Lung (tissue), 12 donors: ENCODE data around the gene CTAG1B. TPM values are rescaled to one million over a fixed set of nuclear protein-coding genes. Genes with fewer than 3 reads are reported as not detected.
A peak's percentile ranks its signal among the peaks of the same experiment; 100 is the strongest.

ENCODE experiments used
- ATAC-seq: fragments of 200-7000 bp; cut with Tn5 transposase; one replicate; pipeline ENCODE4 v1.9.1; 2020; ENCODE audit warnings: moderate number of reproducible peaks; ENCODE audit not compliant: insufficient read depth, low FRiP score
- DNase-seq, 3 donors: peaks; one replicate each; pipeline ENCODE4 v3.0.0-alpha.2; 2013 to 2017
- H3K27ac ChIP-seq, 2 donors: one replicate each; pipeline ENCODE4 v1.5.1; 2013; ENCODE audit warnings: mild to moderate bottlenecking in 2 of 2, moderate library complexity in 2 of 2, control low read depth in 1 of 2, inconsistent platforms in 1 of 2, low read depth in 1 of 2, low read length in 1 of 2
- H3K27me3 ChIP-seq, 3 donors: one replicate each; pipeline ENCODE4 v1.5.1; 2013; ENCODE audit warnings: low read length in 2 of 3; ENCODE audit not compliant: control insufficient read depth in 3 of 3, insufficient read depth in 3 of 3
- H3K36me3 ChIP-seq, 4 donors: one replicate each; pipeline ENCODE4 v1.5.1; 2013; ENCODE audit warnings: low read length in 4 of 4, mild to moderate bottlenecking in 1 of 4, moderate library complexity in 1 of 4; ENCODE audit not compliant: control insufficient read depth in 4 of 4, insufficient read depth in 4 of 4
- H3K4me1 ChIP-seq, 5 donors: one replicate each; pipeline ENCODE4 v1.5.1; 2013; ENCODE audit warnings: low read length in 5 of 5, mild to moderate bottlenecking in 2 of 5, moderate library complexity in 1 of 5; ENCODE audit not compliant: control insufficient read depth in 5 of 5, insufficient read depth in 5 of 5
- H3K4me3 ChIP-seq: one replicate; pipeline ENCODE4 v1.5.1; 2013; ENCODE audit warnings: mild to moderate bottlenecking, control low read depth, moderate library complexity
- H3K9ac ChIP-seq, 2 donors: one replicate each; pipeline ENCODE4 v1.5.1; 2013; ENCODE audit warnings: low read length in 2 of 2, control low read depth in 1 of 2; ENCODE audit not compliant: insufficient read depth in 1 of 2
- H3K9me3 ChIP-seq, 4 donors: one replicate each; pipeline ENCODE4 v1.5.1; 2013; ENCODE audit warnings: low read length in 3 of 4, mild to moderate bottlenecking in 1 of 4, moderate library complexity in 1 of 4; ENCODE audit not compliant: control insufficient read depth in 4 of 4, insufficient read depth in 3 of 4
- CTCF ChIP-seq: IDR thresholded peaks from 2 replicates; pipeline ENCODE4 v1.5.1; 2012; ENCODE audit warnings: mild to moderate bottlenecking; ENCODE audit errors: control extremely low read depth, extremely low read depth
- WGBS, 2 donors: extraction: QIAGEN DNeasy Blood & Tissue Kit; methylation state at CpG; one replicate each; pipeline ENCODE4 v1.1.7; 2013; 5-methylcytosine and 5-hydroxymethylcytosine counted together
- polyA plus RNA-seq, 2 donors: library from polyadenylated mRNA; stranded (reverse); fragments of 200-250 nt; gene quantifications; one replicate each; pipeline ENCODE4 v1.2.1, GENCODE V29; 2013
- total RNA-seq, 2 donors: library from RNA; depleted of rRNA in 1 of 2; stranded (reverse); fragments of >200 nt in 1 of 2; gene quantifications; one replicate each; pipeline ENCODE4 v1.2.1, GENCODE V29; 2014 to 2021
- donor health status: control.
- donor health status: control.
- donor health status: Bipolar disorder and iron deficiency.
- donor health status: healthy.
- donor health status: DM: yes; HTN: yes; CAD: no.

CTAG1B gene
- total and polyA plus RNA-seq, 4 donors: not detected

- H3K9ac ChIP-seq: no peak overlapping the region
- ATAC-seq (no peak), DNase-seq (no peak)
- peaks cover 0 to 11% (median 1%) of the 10 kb centered on the region in 4 donors for H3K9me3 ChIP-seq
- no peaks in the 10 kb centered on the region for H3K36me3 ChIP-seq
- no peak overlapping the region for H3K27ac ChIP-seq
- H3K27me3 ChIP-seq: no peaks in the 10 kb centered on the region
- H3K4me3 ChIP-seq: no peak overlapping the region
- WGBS, 2 donors: 86 to 95% methylated on average over 11 of the region's 11 CpGs
- H3K4me1 ChIP-seq: no peaks in the 10 kb centered on the region
- TF ChIP-seq CTCF: no peak
These were observed 39.9 kb upstream of the CTAG1B start for GRCh38 chrX:154658957-154659356.

GRCh38 chrX:154658187-154658586 lies 39.1 kb upstream of the CTAG1B start:
- no peak for TF ChIP-seq CTCF
- no peaks in the 10 kb centered on the region for H3K27me3 ChIP-seq
- no peaks in the 10 kb centered on the region for H3K36me3 ChIP-seq
- no peak overlapping the region for H3K27ac ChIP-seq
- H3K9me3 ChIP-seq: peaks cover 0 to 11% (median 1%) of the 10 kb centered on the region in 4 donors
- no peak overlapping the region for H3K9ac ChIP-seq
- DNase-seq: no peak
- WGBS, 2 donors: 91 to 97% methylated on average over 12 of the region's 12 CpGs
- no peaks in the 10 kb centered on the region for H3K4me1 ChIP-seq
- no peak overlapping the region for H3K4me3 ChIP-seq
- ATAC-seq: no peak

GRCh38 chrX:154657226-154657805 lies 38.2 kb upstream of the CTAG1B start:
- 92 to 97% methylated on average over 15 of the region's 15 CpGs for WGBS, 2 donors
- Histone ChIP-seq H3K27ac (no peak overlapping the region), H3K4me1 (no peaks in the 10 kb centered on the region), H3K4me3 (no peak overlapping the region), H3K9me3 (peaks cover 0 to 8% (median 1%) of the 10 kb centered on the region in 4 donors), H3K27me3 (no peaks in the 10 kb centered on the region), H3K36me3 (no peaks in the 10 kb centered on the region), H3K9ac (no peak overlapping the region)
- no peak for ATAC-seq
- DNase-seq: no peak
- TF ChIP-seq CTCF: no peak

GRCh38 chrX:154655786-154656185 lies 36.7 kb upstream of the CTAG1B start:
- DNase-seq: peak in 1 of 3 donors; percentile 4

More at GRCh38 chrX:154655786-154656185, 36.7 kb upstream of the CTAG1B start:
- Histone ChIP-seq H3K9ac (no peak overlapping the region), H3K27ac (no peak overlapping the region), H3K36me3 (no peaks in the 10 kb centered on the region), H3K4me1 (no peaks in the 10 kb centered on the region), H3K9me3 (peaks cover 0 to 8% (median 1%) of the 10 kb centered on the region in 4 donors), H3K4me3 (no peak overlapping the region), H3K27me3 (no peaks in the 10 kb centered on the region)
- no peak for ATAC-seq
- 86 to 97% methylated on average over 7 to 11 of the region's 11 CpGs for WGBS, 2 donors
- no peak for TF ChIP-seq CTCF
